ENCODE data around the gene GNAZ.

GNAZ gene

DNA sequence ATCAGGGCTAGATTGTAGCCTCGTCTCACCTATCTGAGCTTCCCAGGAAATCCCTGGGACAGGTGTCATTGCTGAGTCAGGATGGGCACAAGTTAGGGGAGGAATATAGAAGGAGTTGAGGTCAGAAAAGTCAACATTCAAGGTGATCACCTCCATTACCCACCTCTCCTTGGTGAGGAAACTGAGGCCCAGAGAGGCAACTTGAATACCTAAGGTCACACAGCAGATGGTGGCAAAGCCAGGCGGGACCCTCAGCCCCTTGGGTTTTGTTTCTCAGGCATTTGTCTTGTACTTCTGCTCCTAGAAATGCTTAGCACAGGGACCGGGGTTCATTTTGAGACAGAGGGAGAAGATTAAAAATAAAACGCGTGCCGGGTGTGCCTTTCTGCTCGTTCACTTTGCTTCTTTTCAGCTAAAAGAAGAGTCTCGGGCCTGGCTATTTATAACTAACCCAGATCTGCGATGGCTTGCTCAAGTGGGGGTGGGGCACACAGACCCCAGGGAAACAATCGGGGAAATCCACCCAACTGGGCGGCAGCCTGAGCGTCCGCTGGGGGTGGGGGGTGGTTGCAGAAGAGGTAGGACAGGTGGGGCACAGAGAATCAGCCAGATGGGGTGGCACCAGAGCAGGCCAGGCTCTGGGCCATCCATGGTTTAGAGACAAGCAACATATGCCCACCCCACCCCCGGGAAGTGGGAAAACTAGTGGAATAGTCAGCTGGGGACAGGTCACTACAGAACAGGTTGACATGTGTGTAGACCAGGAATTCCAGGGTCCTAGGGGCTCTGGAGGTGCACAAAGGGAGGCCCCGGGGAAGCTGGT, 3.9 kb upstream of the GNAZ start:
- H3F3A ChIP-seq (ENCODE audit: insufficient read depth): no peaks in the 10 kb centered on the region
- H3K27ac ChIP-seq (ENCODE audit: low read depth, low read length): peak overlapping the region; percentile 39
- H4K20me1 ChIP-seq (ENCODE audit: low read depth, low read length): no peaks in the 10 kb centered on the region
- no peak overlapping the region for H2AFZ ChIP-seq (ENCODE audit: low read depth, low read length, severe bottlenecking)
- H3K9me2 ChIP-seq (replicated peaks; ENCODE audit: insufficient read depth, low read length): no peaks in the 10 kb centered on the region
- no peaks in the 10 kb centered on the region for H3K9me3 ChIP-seq (ENCODE audit: insufficient read depth, low read length)
- no peaks in the 10 kb centered on the region for H3K27me3 ChIP-seq (ENCODE audit: low read length)
- TF ChIP-seq, protein P1, sequence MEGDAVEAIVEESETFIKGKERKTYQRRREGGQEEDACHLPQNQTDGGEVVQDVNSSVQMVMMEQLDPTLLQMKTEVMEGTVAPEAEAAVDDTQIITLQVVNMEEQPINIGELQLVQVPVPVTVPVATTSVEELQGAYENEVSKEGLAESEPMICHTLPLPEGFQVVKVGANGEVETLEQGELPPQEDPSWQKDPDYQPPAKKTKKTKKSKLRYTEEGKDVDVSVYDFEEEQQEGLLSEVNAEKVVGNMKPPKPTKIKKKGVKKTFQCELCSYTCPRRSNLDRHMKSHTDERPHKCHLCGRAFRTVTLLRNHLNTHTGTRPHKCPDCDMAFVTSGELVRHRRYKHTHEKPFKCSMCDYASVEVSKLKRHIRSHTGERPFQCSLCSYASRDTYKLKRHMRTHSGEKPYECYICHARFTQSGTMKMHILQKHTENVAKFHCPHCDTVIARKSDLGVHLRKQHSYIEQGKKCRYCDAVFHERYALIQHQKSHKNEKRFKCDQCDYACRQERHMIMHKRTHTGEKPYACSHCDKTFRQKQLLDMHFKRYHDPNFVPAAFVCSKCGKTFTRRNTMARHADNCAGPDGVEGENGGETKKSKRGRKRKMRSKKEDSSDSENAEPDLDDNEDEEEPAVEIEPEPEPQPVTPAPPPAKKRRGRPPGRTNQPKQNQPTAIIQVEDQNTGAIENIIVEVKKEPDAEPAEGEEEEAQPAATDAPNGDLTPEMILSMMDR (IDR thresholded peaks at IDR 0.05; ENCODE audit: insufficient read depth, low read length, poor library complexity, severe bottlenecking): no peak
- TF ChIP-seq EZH2phosphoT487 (conservative IDR thresholded peaks at IDR 0.05; ENCODE audit: low read length): no peak
- H3K36me3 ChIP-seq (ENCODE audit: low read length): no peaks in the 10 kb centered on the region
- no peak overlapping the region for H3K4me3 ChIP-seq (ENCODE audit: insufficient read depth, low read length, poor library complexity, severe bottlenecking)
- peak overlapping the region; percentile 15 for H3K4me2 ChIP-seq (ENCODE audit: low read depth, low read length, poor library complexity, severe bottlenecking)
- no peak overlapping the region; the same call in 1 of the 2 replicates for H3K9ac ChIP-seq (ENCODE audit: low read length)
- no peaks in the 10 kb centered on the region for H3K79me2 ChIP-seq (ENCODE audit: insufficient read depth, low read length)

DNA sequence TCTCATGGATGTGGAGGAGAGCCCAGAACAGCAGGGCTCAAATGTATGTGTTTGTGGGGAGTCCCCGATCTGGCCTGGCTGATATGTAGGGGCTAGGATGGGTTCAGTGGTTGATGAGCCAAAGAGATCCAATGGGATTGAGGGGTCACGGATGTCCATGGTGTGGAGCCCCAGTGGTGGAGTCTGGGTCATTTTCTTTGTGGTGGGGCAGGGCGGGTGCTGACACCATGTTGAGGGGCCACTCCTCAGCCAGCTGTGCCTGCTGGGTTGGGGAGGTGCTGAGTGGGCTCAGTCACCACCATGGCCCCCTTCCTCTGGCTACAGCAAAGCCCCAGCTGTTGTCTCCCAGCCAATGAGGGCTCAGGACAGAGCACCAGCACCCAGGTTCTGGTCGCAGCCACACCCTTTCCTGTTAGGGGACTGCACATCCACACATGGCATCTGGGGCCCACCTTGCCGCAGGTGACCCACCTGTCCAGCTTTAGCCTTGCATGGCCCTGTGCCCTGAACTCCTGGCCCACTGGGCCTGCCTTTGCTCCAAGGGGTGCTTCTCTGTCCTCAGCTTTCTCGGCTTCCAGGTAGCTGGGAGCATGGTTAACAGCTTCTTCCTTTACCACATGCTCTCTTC, 3.2 kb upstream of the GNAZ start:
- no peak overlapping the region for H3K4me3 ChIP-seq (ENCODE audit: insufficient read depth, low read length, poor library complexity, severe bottlenecking)
- no peaks in the 10 kb centered on the region for H3F3A ChIP-seq (ENCODE audit: insufficient read depth)
- H3K9ac ChIP-seq (ENCODE audit: low read length): no peak overlapping the region
- no peaks in the 10 kb centered on the region for H3K9me3 ChIP-seq (ENCODE audit: insufficient read depth, low read length)
- H3K27me3 ChIP-seq (ENCODE audit: low read length): no peaks in the 10 kb centered on the region
- H3K9me2 ChIP-seq (replicated peaks; ENCODE audit: insufficient read depth, low read length): no peaks in the 10 kb centered on the region
- peak overlapping the region; percentile 39 for H3K27ac ChIP-seq (ENCODE audit: low read depth, low read length)
- no peak for TF ChIP-seq EZH2phosphoT487 (conservative IDR thresholded peaks at IDR 0.05; ENCODE audit: low read length)
- TF ChIP-seq, protein P1 (IDR thresholded peaks at IDR 0.05; ENCODE audit: insufficient read depth, low read length, poor library complexity, severe bottlenecking): no peak
- no peaks in the 10 kb centered on the region for H4K20me1 ChIP-seq (ENCODE audit: low read depth, low read length)
- H2AFZ ChIP-seq (ENCODE audit: low read depth, low read length, severe bottlenecking): no peak overlapping the region
- H3K4me2 ChIP-seq (ENCODE audit: low read depth, low read length, poor library complexity, severe bottlenecking): peak overlapping the region; percentile 15
- no peaks in the 10 kb centered on the region for H3K36me3 ChIP-seq (ENCODE audit: low read length)
- no peaks in the 10 kb centered on the region for H3K79me2 ChIP-seq (ENCODE audit: insufficient read depth, low read length)

DNA sequence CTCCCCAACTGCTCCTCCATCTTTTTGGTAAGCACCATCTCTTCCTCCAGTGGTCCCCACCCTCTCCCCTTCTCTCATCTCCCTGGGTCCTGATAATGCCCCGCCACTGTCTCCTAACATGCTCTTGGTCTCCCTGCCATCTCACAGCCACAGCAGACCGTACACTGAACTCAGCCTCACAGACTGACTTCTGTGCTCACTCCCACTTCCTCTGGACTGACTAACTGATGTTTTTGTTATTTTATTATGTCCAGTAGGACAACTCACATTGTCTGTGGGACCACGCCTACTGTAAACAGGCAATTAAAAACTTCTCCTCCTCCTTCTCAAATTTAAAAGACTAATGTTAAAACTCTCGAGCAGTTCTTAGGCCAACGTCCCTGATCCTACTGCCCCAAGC, 2.6 kb upstream of the GNAZ start:
- Histone ChIP-seq H2AFZ (ENCODE audit: low read depth, low read length, severe bottlenecking) (no peak overlapping the region), H3K27me3 (ENCODE audit: low read length) (no peaks in the 10 kb centered on the region), H3K9me2 (replicated peaks; ENCODE audit: insufficient read depth, low read length) (no peaks in the 10 kb centered on the region), H3K4me2 (ENCODE audit: low read depth, low read length, poor library complexity, severe bottlenecking) (no peak overlapping the region), H3K9ac (ENCODE audit: low read length) (no peak overlapping the region), H3K36me3 (ENCODE audit: low read length) (no peaks in the 10 kb centered on the region), H3K4me3 (ENCODE audit: insufficient read depth, low read length, poor library complexity, severe bottlenecking) (no peak overlapping the region), H3K79me2 (ENCODE audit: insufficient read depth, low read length) (no peaks in the 10 kb centered on the region), H3F3A (ENCODE audit: insufficient read depth) (no peaks in the 10 kb centered on the region), H3K27ac (ENCODE audit: low read depth, low read length) (no peak overlapping the region), H4K20me1 (ENCODE audit: low read depth, low read length) (no peaks in the 10 kb centered on the region), H3K9me3 (ENCODE audit: insufficient read depth, low read length) (no peaks in the 10 kb centered on the region)
- no peak for TF ChIP-seq EZH2phosphoT487 (conservative IDR thresholded peaks at IDR 0.05; ENCODE audit: low read length)
- TF ChIP-seq, protein P1 (IDR thresholded peaks at IDR 0.05; ENCODE audit: insufficient read depth, low read length, poor library complexity, severe bottlenecking): no peak

Data from SU-DHL-6 (cell line).